GM12865 (cell line): ENCODE data around the gene ALOXE3.

Source experiments
- DNase-seq: peaks from one replicate; pipeline ENCODE4 v3.0.0; 2010; ENCODE audit warnings: low read depth
- H3K4me3 ChIP-seq: 2 replicates; pipeline ENCODE4 v1.5.1; 2011; ENCODE audit warnings: mild to moderate bottlenecking, low read depth, low read length, control low read depth
- TF ChIP-seq, protein P1 (sequence below): IDR thresholded peaks from 2 replicates; pipeline ENCODE4 v1.5.1; 2011; ENCODE audit warnings: low read length, control low read depth, low read depth, inconsistent platforms; ENCODE audit not compliant: insufficient read depth; ENCODE audit errors: missing control alignments

Gene ALOXE3

DNA sequence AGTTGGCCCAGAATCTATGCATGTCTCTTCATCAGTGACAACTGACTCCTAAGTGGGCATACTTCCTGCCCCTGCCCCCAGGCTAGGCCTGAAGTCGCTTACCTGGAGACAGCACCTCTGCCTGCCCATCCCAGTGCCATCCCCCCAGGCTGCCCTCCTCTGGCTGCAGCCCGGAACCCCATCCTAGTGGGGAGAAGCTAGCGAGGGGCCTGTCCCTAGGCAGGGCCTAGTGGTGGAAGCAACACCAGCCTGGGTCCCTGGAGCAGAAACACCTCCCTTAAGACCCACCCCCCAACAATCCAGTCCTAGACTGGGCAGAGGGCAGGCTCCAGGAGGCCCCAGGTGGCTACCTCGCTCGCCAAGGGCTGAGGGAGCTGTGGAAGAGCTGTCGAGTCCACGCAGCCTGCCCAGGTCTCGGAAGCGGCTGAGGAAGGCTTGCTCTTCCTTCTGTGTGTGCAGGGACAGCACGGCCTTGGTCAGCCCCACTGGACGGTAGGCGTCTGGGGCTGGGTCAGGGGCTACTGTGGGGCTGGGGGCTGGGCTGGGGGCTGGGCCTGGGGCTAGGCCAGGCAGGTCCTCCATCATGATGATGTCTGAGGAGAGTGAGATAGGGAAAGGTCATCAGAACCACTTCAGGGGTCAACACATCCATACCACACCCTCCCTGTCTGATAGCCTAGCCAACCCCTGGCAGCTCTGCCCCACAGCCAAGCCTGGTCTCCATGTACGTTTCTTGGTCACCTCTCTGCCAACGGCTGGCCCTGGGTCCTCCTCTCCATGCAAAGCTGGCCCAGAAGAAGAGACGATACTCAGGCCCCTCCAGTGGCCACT is 26.3 kb upstream of the ALOXE3 start:
- TF ChIP-seq, protein P1, sequence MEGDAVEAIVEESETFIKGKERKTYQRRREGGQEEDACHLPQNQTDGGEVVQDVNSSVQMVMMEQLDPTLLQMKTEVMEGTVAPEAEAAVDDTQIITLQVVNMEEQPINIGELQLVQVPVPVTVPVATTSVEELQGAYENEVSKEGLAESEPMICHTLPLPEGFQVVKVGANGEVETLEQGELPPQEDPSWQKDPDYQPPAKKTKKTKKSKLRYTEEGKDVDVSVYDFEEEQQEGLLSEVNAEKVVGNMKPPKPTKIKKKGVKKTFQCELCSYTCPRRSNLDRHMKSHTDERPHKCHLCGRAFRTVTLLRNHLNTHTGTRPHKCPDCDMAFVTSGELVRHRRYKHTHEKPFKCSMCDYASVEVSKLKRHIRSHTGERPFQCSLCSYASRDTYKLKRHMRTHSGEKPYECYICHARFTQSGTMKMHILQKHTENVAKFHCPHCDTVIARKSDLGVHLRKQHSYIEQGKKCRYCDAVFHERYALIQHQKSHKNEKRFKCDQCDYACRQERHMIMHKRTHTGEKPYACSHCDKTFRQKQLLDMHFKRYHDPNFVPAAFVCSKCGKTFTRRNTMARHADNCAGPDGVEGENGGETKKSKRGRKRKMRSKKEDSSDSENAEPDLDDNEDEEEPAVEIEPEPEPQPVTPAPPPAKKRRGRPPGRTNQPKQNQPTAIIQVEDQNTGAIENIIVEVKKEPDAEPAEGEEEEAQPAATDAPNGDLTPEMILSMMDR, result no peak
- no peak for DNase-seq
- no peak overlapping the region for H3K4me3 ChIP-seq

DNA sequence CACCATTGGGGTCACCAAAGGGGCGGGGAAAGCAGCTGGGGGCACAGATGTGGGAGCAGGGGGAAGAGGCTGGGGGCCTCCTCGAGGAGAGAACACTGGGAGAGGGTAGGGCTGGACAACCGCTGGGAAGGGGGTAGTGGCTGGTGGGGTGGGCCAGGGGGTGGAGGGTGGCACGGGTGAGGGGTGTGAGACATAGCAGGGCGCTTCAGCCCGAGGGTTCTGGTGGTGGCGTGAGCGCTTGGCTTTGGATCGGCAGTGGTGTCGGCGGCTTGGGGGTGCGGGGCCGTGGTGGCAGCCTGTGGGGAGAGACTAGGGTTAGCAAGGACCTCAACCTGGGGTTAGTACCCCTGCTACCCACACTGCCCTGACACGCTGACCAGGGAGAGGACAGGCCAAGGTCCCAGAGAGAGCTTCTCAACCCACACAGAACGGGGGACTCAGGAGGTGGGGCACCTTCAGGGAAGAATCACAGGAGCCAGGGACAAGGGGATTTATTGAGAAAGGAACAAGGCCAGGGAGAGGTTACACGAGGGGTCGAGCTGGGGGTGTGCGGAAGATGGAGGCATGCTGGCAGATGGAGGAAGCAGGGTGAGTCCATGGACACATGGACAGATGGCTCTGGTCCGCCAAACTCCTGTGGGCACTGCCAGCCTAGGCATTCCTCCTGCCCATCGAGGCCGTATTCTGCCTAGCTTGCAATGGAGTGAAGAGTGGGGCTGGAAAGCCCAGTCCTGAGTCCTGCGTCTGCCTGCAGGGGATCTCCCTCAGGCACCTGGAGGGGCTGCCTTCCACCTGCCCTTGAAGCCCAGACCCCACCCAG is 25.5 kb upstream of the ALOXE3 start:
- no peak overlapping the region for H3K4me3 ChIP-seq
- TF ChIP-seq, protein P1, result no peak
- DNase-seq, result no peak

DNA sequence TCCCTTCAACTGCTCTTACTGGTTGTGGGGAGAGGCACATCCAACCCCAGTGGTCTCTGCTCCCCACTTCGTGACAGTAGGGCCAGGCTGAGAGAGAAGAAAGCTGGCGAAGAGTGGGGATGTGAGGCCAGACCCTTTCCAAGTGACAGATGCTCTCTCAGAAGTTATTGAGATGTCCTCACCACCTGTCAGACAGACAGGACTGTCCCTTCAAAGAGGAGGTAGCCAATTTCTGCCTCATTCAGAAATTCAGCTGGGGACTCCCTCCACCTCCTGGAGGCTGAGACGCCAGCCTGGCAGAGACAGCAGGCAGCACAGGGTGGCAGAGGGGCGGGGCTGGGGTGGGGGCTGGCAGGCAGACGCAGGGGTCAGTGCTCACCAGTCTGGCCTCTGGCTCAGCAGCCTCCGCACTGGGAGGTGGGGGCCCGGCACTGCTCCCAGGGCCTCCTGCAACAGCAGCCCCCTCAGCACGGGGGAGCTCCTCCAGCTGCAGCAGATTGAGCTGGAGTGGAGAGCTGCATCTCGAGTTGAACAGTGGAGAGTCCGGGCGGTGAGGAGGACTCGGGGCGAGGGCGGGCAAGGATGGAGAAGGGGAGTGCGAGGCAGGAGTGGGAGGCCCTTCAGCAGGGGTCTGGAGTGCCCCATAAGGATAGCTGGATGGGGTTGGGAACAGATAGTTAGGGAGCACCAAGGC is 24.7 kb upstream of the ALOXE3 start:
- TF ChIP-seq, protein P1, result no peak
- no peak overlapping the region for H3K4me3 ChIP-seq
- no peak for DNase-seq

DNA sequence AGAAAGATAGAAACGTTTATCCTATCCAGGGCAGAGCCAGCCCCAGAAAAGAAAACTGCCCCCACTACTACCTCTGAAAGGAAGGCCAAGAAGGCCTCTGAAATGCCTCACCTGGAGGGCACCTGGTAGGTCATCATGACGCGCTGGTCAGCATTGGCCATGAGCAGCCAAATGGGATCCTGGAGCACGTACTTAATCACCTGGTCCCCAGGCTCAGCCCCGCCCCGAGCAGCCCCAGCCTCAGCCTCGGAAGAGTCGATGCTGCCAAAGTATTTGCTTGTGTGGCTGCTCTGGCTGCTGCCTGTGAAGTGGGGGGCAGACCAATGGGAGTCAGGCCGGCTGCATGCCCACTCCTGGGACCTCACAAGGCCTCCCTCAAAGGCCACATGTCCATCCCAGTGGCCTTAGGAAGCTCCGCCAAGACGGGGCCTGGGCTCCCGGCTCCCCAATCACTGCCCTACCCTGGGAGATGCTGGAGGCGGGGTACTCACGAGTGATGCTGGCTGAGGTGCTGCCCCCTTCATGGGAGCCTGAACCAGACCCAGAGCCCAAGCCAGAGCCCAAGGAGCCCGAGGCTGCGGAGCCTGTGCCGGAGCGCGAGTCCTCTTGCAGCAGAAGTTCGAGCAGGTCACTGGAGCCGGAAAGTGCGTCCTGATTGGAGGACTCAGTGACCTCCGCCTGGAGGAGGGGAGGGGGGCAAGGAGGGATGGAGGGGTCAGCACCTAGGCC is 24.0 kb upstream of the ALOXE3 start:
- H3K4me3 ChIP-seq, result no peak overlapping the region
- no peak for DNase-seq
- TF ChIP-seq, protein P1, result no peak

DNA sequence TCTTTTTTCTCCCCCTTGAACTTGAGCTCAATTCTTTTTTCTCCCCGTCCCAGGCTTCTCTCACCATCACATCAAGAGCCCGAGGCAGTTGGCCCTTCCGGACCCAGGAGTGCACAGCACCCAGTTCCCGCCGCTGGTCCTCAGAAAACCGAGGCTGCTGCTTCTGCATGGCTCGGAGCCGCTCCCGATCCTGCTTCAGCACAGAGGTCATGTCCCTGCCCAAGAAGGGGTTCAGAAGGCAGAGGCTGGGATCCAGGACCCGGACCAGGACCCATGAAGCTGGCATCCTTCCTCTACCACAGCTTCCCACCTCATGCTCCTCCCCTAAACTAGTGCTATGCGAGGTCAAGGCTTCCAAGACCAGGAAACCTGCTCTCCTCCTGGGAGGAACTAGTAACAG is 23.4 kb upstream of the ALOXE3 start:
- no peak for DNase-seq
- TF ChIP-seq, protein P1, result no peak
- H3K4me3 ChIP-seq, result no peak overlapping the region

DNA sequence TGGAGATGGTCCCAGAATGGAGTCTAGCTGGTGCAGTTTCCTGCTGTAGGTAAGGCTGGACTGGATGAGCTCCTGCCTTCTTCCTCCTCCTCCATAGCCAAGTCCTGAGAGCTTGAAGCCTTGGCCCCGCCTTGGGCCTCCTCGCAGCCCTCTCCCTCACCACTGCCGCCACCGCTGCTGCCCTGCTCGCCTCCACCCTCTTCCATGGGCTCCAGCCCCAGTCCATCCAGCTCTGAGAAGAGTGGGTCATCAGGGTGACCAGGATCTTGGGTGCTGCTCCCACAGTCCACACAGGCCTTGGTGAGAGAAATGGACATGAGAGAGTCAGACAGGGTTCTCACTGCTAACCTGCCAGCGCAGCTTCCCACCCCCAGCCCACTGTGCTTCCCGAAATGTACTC is 22.7 kb upstream of the ALOXE3 start:
- DNase-seq, result no peak
- TF ChIP-seq, protein P1, result no peak
- no peak overlapping the region for H3K4me3 ChIP-seq
